CD14-positive monocyte (primary cell): ENCODE results near the gene WDFY4. TPM values are rescaled to one million over a fixed set of nuclear protein-coding genes. Genes with fewer than 3 reads are reported as not detected.
A peak's percentile ranks its signal among the peaks of the same experiment; 100 is the strongest.

Source experiments
- DNase-seq, 3 donors: peaks; one replicate each; pipeline ENCODE4 v3.0.0-alpha.2; 2011 to 2022
- H2AFZ ChIP-seq: 2 replicates; pipeline ENCODE4 v1.6.0; 2012; ENCODE audit warnings: mild to moderate bottlenecking, low read depth, low read length, inconsistent platforms; ENCODE audit not compliant: insufficient read depth, poor library complexity, severe bottlenecking
- H3K27ac ChIP-seq, 2 donors: 1 replicate in 1 of 2; 2 replicates in 1 of 2; pipeline ENCODE4 v1.5.1; 2012 to 2013; ENCODE audit warnings: low read length in 2 of 2, control low read depth in 1 of 2, inconsistent platforms in 1 of 2, low read depth in 1 of 2, mild to moderate bottlenecking in 1 of 2
- H3K27me3 ChIP-seq, 2 donors: one replicate each; pipeline versions ENCODE4 v1.6.0 to v1.6.1; 2011 to 2013; ENCODE audit warnings: low read length in 2 of 2; ENCODE audit not compliant: control insufficient read depth in 2 of 2, insufficient read depth in 2 of 2
- H3K36me3 ChIP-seq, 2 donors: replicated peaks in 1 of 2; 1 replicate in 1 of 2; 2 replicates in 1 of 2; pipeline versions ENCODE4 v1.5.1 to v1.6.1; 2012 to 2013; ENCODE audit warnings: low read length in 2 of 2, control low read depth in 1 of 2, inconsistent platforms in 1 of 2, mild to moderate bottlenecking in 1 of 2; ENCODE audit not compliant: insufficient read depth in 2 of 2, control insufficient read depth in 1 of 2
- H3K4me1 ChIP-seq, 2 donors: 1 replicate in 1 of 2; 2 replicates in 1 of 2; pipeline versions ENCODE4 v1.5.1 to v1.6.1; 2012 to 2013; ENCODE audit warnings: low read length in 2 of 2, control low read depth in 1 of 2, inconsistent platforms in 1 of 2, mild to moderate bottlenecking in 1 of 2, moderate library complexity in 1 of 2; ENCODE audit not compliant: insufficient read depth in 2 of 2, control insufficient read depth in 1 of 2
- H3K4me2 ChIP-seq: replicated peaks from 2 replicates; pipeline ENCODE3; 2012; ENCODE audit warnings: low read length, moderate library complexity, mild to moderate bottlenecking; ENCODE audit not compliant: poor library complexity, severe bottlenecking; ENCODE audit errors: extremely low read depth
- H3K4me3 ChIP-seq, 3 experiments: fragments of 200-600 bp in 1 of 3; sonication (generic) in 1 of 3; replicated peaks in 1 of 3; 1 replicate in 2 of 3; 2 replicates in 1 of 3; pipeline ENCODE4 v1.5.1; 2011 to 2013; ENCODE audit warnings: low read length in 3 of 3, mild to moderate bottlenecking in 3 of 3, control low read depth in 2 of 3, low read depth in 2 of 3, inconsistent platforms in 1 of 3, moderate library complexity in 1 of 3
- H3K79me2 ChIP-seq: 2 replicates; pipeline ENCODE4 v1.6.0; 2012; ENCODE audit warnings: mild to moderate bottlenecking, control low read depth, inconsistent platforms, low read length, moderate library complexity; ENCODE audit not compliant: insufficient read depth
- H3K9ac ChIP-seq: 2 replicates; pipeline ENCODE4 v1.6.0; 2017; ENCODE audit warnings: low read length, mild to moderate bottlenecking; ENCODE audit not compliant: insufficient read depth, poor library complexity, severe bottlenecking
- H3K9me3 ChIP-seq, 2 donors: replicated peaks in 1 of 2; 1 replicate in 1 of 2; 2 replicates in 1 of 2; pipeline versions ENCODE4 v1.5.1 to v1.6.1; 2012 to 2013; ENCODE audit warnings: low read length in 2 of 2, control low read depth in 1 of 2; ENCODE audit not compliant: control insufficient read depth in 1 of 2, insufficient read depth in 1 of 2
- H4K20me1 ChIP-seq: 2 replicates; pipeline ENCODE4 v1.6.0; 2012; ENCODE audit warnings: mild to moderate bottlenecking, low read length, control low read depth, moderate library complexity; ENCODE audit not compliant: insufficient read depth
- H3K27ac Mint-ChIP-seq, 7 donors: one replicate each; pipeline ENCODE4 v1.8.0; 2020; ENCODE audit warnings: mild to moderate bottlenecking in 7 of 7, mixed read lengths in 7 of 7, moderate library complexity in 6 of 7, inconsistent platforms in 2 of 7
- H3K27me3 Mint-ChIP-seq, 3 donors: one replicate each; pipeline ENCODE4 v1.8.0; 2021 to 2022; ENCODE audit warnings: low read depth in 3 of 3, mild to moderate bottlenecking in 3 of 3, mixed read lengths in 3 of 3, moderate library complexity in 3 of 3, inconsistent platforms in 1 of 3
- H3K36me3 Mint-ChIP-seq, 2 donors: one replicate each; pipeline ENCODE4 v1.8.0; 2020; ENCODE audit warnings: mixed read lengths in 2 of 2, inconsistent platforms in 1 of 2, mild to moderate bottlenecking in 1 of 2
- H3K4me1 Mint-ChIP-seq: one replicate; pipeline ENCODE4 v1.8.0; 2020; ENCODE audit warnings: mild to moderate bottlenecking, mixed read lengths
- H3K4me3 Mint-ChIP-seq, 2 donors: one replicate each; pipeline ENCODE4 v1.8.0; 2020; ENCODE audit warnings: mild to moderate bottlenecking in 2 of 2, mixed read lengths in 2 of 2, moderate library complexity in 1 of 2
- H3K9me3 Mint-ChIP-seq, 7 donors: one replicate each; pipeline ENCODE4 v1.8.0; 2020 to 2022; ENCODE audit warnings: mixed read lengths in 7 of 7, mild to moderate bottlenecking in 6 of 7, moderate library complexity in 6 of 7, inconsistent platforms in 2 of 7
- CTCF ChIP-seq: fragments of 200-600 bp; IDR thresholded peaks from one replicate; pipeline ENCODE4 v1.8.0; 2022; ENCODE audit warnings: antibody characterized with exemption, mild to moderate bottlenecking
- WGBS: methylation state at CpG from one replicate; pipeline ENCODE4 v1.1.5; 2013; ENCODE audit warnings: missing lambda C conversion rate; ENCODE audit not compliant: insufficient coverage; 5-methylcytosine and 5-hydroxymethylcytosine counted together
- intact Hi-C, 2 donors: fragments of 100-400 bp; cut with micrococcal nuclease; formaldehyde crosslinking; loops; one replicate each; pipeline versions ENCODE4 v1.15.0 to v1.15.1; 2023
- polyA plus RNA-seq, 3 donors: library from polyadenylated mRNA; depleted of rRNA in 1 of 3; unstranded in 2 of 3; stranded (reverse) in 1 of 3; fragments of 300-500 nt in 2 of 3; fragments of >200 nt in 1 of 3; fragmentation: Illumina TruSeq in 2 of 3; gene quantifications; 1 replicate in 2 of 3; 2 replicates in 1 of 3; pipeline ENCODE4 v1.2.3, GENCODE V29; 2012 to 2021

WDFY4 gene
- polyA plus RNA-seq, 3 donors = 7.5 to 36.1 (median 9.8) TPM

GRCh38 chr10:48714088-48714487, 29.4 kb downstream of the WDFY4 start:
- intact Hi-C loops = no loop called here

GRCh38 chr10:48716416-48716815, 31.7 kb downstream of the WDFY4 start:
- TF ChIP-seq CTCF = no peak
- H3K4me1 Mint-ChIP-seq = peaks cover 25% of the 10 kb centered on the region

More at GRCh38 chr10:48714088-48714487, 29.4 kb downstream of the WDFY4 start:
- peaks cover 25% of the 10 kb centered on the region for H3K4me1 Mint-ChIP-seq
- peak; percentile 40 to 49 (median 46) for DNase-seq
- H3K36me3 ChIP-seq = peaks cover 31 to 71% of the 10 kb centered on the region in 2 donors
- H3K4me3 ChIP-seq = peak overlapping the region in 1 of 3 experiments; percentile 43
- H3K27ac Mint-ChIP-seq = peak overlapping the region; percentile 48 to 85 (median 77)
- no peak for TF ChIP-seq CTCF
- H3K4me2 ChIP-seq = peak overlapping the region; percentile 54
- peaks cover 24 to 25% of the 10 kb centered on the region in 2 donors for H3K4me1 ChIP-seq
- peak overlapping the region in 1 of 2 donors; percentile 77 for H3K27ac ChIP-seq
- peaks cover 5% of the 10 kb centered on the region in 2 donors for H3K9me3 ChIP-seq
- peak overlapping the region; percentile 4 for H2AFZ ChIP-seq
- peaks cover 80% of the 10 kb centered on the region for H3K79me2 ChIP-seq
- no peaks in the 10 kb centered on the region for H3K27me3 ChIP-seq
- peaks cover 51 to 70% of the 10 kb centered on the region in 2 donors for H3K36me3 Mint-ChIP-seq
- no peak overlapping the region for H3K9ac ChIP-seq
- H3K9me3 Mint-ChIP-seq = peaks cover 2 to 10% (median 4%) of the 10 kb centered on the region in 7 donors
- H3K4me3 Mint-ChIP-seq = peak overlapping the region in 1 of 2 donors; percentile 53
- no peaks in the 10 kb centered on the region for H3K27me3 Mint-ChIP-seq
- H4K20me1 ChIP-seq = peaks cover 51% of the 10 kb centered on the region

More at GRCh38 chr10:48716416-48716815, 31.7 kb downstream of the WDFY4 start:
- H3K79me2 ChIP-seq = peaks cover 71% of the 10 kb centered on the region
- intact Hi-C loops = no loop called here
- no peaks in the 10 kb centered on the region for H3K27me3 ChIP-seq
- no peak overlapping the region for H3K27ac ChIP-seq
- no peak overlapping the region for H3K4me3 ChIP-seq
- Mint-ChIP-seq H3K9me3 (peaks cover 2 to 9% (median 4%) of the 10 kb centered on the region in 7 donors), H3K27ac (peak overlapping the region in 1 of 7 donors; percentile 8), H3K36me3 (peaks cover 41 to 60% of the 10 kb centered on the region in 2 donors), H3K4me3 (no peak overlapping the region), H3K27me3 (no peaks in the 10 kb centered on the region)
- no peak overlapping the region for H3K9ac ChIP-seq
- DNase-seq = no peak
- H3K9me3 ChIP-seq = peaks cover 5% of the 10 kb centered on the region in 2 donors
- peaks cover 46% of the 10 kb centered on the region for H4K20me1 ChIP-seq
- H3K4me2 ChIP-seq = no peak overlapping the region
- H3K4me1 ChIP-seq = peaks cover 24 to 25% of the 10 kb centered on the region in 2 donors
- 96% methylated on average over 3 of the region's 4 CpGs for WGBS
- H2AFZ ChIP-seq = no peak overlapping the region
- H3K36me3 ChIP-seq = peaks cover 36 to 72% of the 10 kb centered on the region in 2 donors
